Endothelial cell of umbilical vein (primary cell): ENCODE data around the gene EVPLL. TPM values are rescaled to one million over a fixed set of nuclear protein-coding genes. Genes with fewer than 3 reads are reported as not detected.
"Not testable (repeated sequence)": the region's sequence is repeated elsewhere in the genome, so short reads cannot be mapped to it uniquely, and the experiment has no call there.

Experiments used
- BruUV-seq: library from RNA; stranded (reverse); fragments of 400-500 nt; replicated peaks from 2 replicates; lab custom pipeline; 2021; lab: Mats Ljungman, UMichigan
- CTCF ChIA-PET: fragments of 300-600, 350-600 bp; sonication (Branson Sonifier 250); formaldehyde crosslinking; loops from one replicate; lab custom pipeline; 2021; ENCODE audit warnings: antibody characterized with exemption, inconsistent platforms; lab: Charles Lee
- POLR2A ChIA-PET: fragments of 300-600, 350-600 bp; sonication (Branson Sonifier 250); formaldehyde crosslinking; loops from one replicate; lab custom pipeline; 2021; ENCODE audit warnings: antibody characterized with exemption, inconsistent platforms; lab: Charles Lee
- DNase-seq: peaks from one replicate; pipeline ENCODE4 v3.0.0-alpha.2; 2011; ENCODE audit warnings: low read depth, low spot score
- FAIRE-seq: peaks from 2 replicates; lab custom pipeline; 2011; peaks lifted over from hg19 to GRCh38; lab: Jason Lieb, UNC
- H2AFZ ChIP-seq: 2 replicates; pipeline ENCODE4 v1.6.0; 2012; ENCODE audit warnings: low read depth, low read length, control low read depth, inconsistent platforms
- H3K27ac ChIP-seq: 2 replicates; pipeline ENCODE4 v1.5.1; 2011; ENCODE audit warnings: low read depth, mild to moderate bottlenecking, control low read depth, low read length, moderate library complexity; ENCODE audit not compliant: insufficient read depth
- H3K27me3 ChIP-seq, 2 experiments: 2 replicates each; pipeline versions ENCODE4 v1.6.0 to v1.6.1; 2011; ENCODE audit warnings: low read length in 2 of 2, mixed read lengths in 1 of 2; ENCODE audit not compliant: control insufficient read depth in 2 of 2, insufficient read depth in 2 of 2
- H3K36me3 ChIP-seq, 2 experiments: 2 replicates in 1 of 2; 3 replicates in 1 of 2; pipeline ENCODE4 v1.5.1; 2011; ENCODE audit warnings: low read length in 2 of 2, mild to moderate bottlenecking in 1 of 2, moderate library complexity in 1 of 2; ENCODE audit not compliant: control insufficient read depth in 2 of 2, insufficient read depth in 2 of 2; ENCODE audit errors: extremely low read depth in 1 of 2
- H3K4me1 ChIP-seq: 3 replicates; pipeline ENCODE4 v1.5.1; 2011; ENCODE audit warnings: mild to moderate bottlenecking, low read length; ENCODE audit not compliant: control insufficient read depth, insufficient read depth; ENCODE audit errors: extremely low read depth
- H3K4me2 ChIP-seq: 2 replicates; pipeline ENCODE4 v1.6.1; 2011; ENCODE audit warnings: low read length, control low read depth, mixed read lengths; ENCODE audit not compliant: insufficient read depth
- H3K4me3 ChIP-seq, 3 experiments: fragments of 200-600 bp in 1 of 3; sonication (generic), shearing (Covaris generic) in 1 of 3; replicated peaks in 1 of 3; 2 replicates each; pipeline ENCODE4 v1.5.1; 2011 to 2016; ENCODE audit warnings: control low read depth in 3 of 3, low read length in 3 of 3, mild to moderate bottlenecking in 2 of 3, inconsistent platforms in 1 of 3, low read depth in 1 of 3, moderate library complexity in 1 of 3; ENCODE audit not compliant: insufficient read depth in 1 of 3
- H3K79me2 ChIP-seq: 2 replicates; pipeline ENCODE4 v1.6.0; 2012; ENCODE audit warnings: low read length, inconsistent platforms; ENCODE audit not compliant: control insufficient read depth, insufficient read depth
- H3K9ac ChIP-seq: replicated peaks from 2 replicates; pipeline ENCODE3; 2011; ENCODE audit warnings: low read length, control low read depth; ENCODE audit not compliant: insufficient read depth; ENCODE audit errors: extremely low read depth
- H3K9me1 ChIP-seq: replicated peaks from 3 replicates; pipeline ENCODE4 v1.6.0; 2011; ENCODE audit warnings: mild to moderate bottlenecking, low read length; ENCODE audit not compliant: control insufficient read depth, insufficient read depth; ENCODE audit errors: extremely low read depth
- H3K9me3 ChIP-seq: replicated peaks from 2 replicates; pipeline ENCODE4 v1.5.1; 2012; ENCODE audit warnings: low read length, inconsistent platforms; ENCODE audit not compliant: control insufficient read depth, insufficient read depth
- H4K20me1 ChIP-seq: replicated peaks from 2 replicates; pipeline ENCODE3; 2011; ENCODE audit warnings: mild to moderate bottlenecking, low read length; ENCODE audit not compliant: control insufficient read depth, insufficient read depth; ENCODE audit errors: extremely low read depth
- EZH2 ChIP-seq: IDR thresholded peaks from 2 replicates; pipeline ENCODE4 v1.6.1; 2012; ENCODE audit warnings: borderline replicate concordance, low read depth, mild to moderate bottlenecking, moderate library complexity, low read length, inconsistent platforms; ENCODE audit not compliant: severe bottlenecking
- FOS ChIP-seq: IDR thresholded peaks from 2 replicates; pipeline ENCODE4 v1.6.1; 2011; ENCODE audit warnings: mild to moderate bottlenecking, low read length, moderate library complexity, borderline replicate concordance; ENCODE audit not compliant: insufficient read depth
- GATA2 ChIP-seq: IDR thresholded peaks from 2 replicates; pipeline ENCODE4 v1.7.0; 2011; ENCODE audit warnings: low read depth, mild to moderate bottlenecking, moderate library complexity, mixed read lengths, low read length; ENCODE audit not compliant: insufficient read length, insufficient read depth
- JUN ChIP-seq: IDR thresholded peaks from 2 replicates; pipeline ENCODE4 v1.6.1; 2011; ENCODE audit warnings: borderline replicate concordance, low read depth; ENCODE audit not compliant: insufficient read length, insufficient read depth
- MAX ChIP-seq: IDR thresholded peaks from 2 replicates; pipeline ENCODE4 v1.6.1; 2011; ENCODE audit not compliant: insufficient read depth, insufficient read length
- MYC ChIP-seq: IDR thresholded peaks from one replicate; pipeline ENCODE4 v1.6.1; 2011; ENCODE audit warnings: mild to moderate bottlenecking, low read depth, low read length
- POLR2A ChIP-seq: IDR thresholded peaks from 2 replicates; pipeline ENCODE4 v1.6.1; 2012; ENCODE audit warnings: low read depth, mild to moderate bottlenecking, control low read depth, low read length
- POLR2AphosphoS5 ChIP-seq: IDR thresholded peaks from 2 replicates; pipeline ENCODE4 v1.6.1; 2012; ENCODE audit warnings: low read depth, mild to moderate bottlenecking, control low read depth, low read length, moderate library complexity; ENCODE audit not compliant: insufficient read depth
- dilution Hi-C: fragments of 300-500 bp; cut with MboI; formaldehyde crosslinking; loops from one replicate; pipeline ENCODE4 v1.15.0; 2019; ENCODE audit warnings: low sequenced_read_pairs; ENCODE audit not compliant: extremely low pct_ligation_motif_present
- intact Hi-C: fragments of 100-400 bp; cut with micrococcal nuclease; formaldehyde crosslinking; loops from one replicate; pipeline ENCODE4 v1.10.0; 2022
- polyA plus RNA-seq, 4 experiments: library from polyadenylated mRNA; depleted of rRNA in 3 of 4; stranded (reverse) in 3 of 4; unstranded in 1 of 4; fragments of >200 nt; gene quantifications; 2 replicates each; pipeline versions ENCODE4 v1.2.1 to v1.2.3, GENCODE V29; 2011 to 2012; ENCODE audit warnings: missing spikeins in 1 of 4
- total RNA-seq: library from RNA; stranded (reverse); gene quantifications from 2 replicates; pipeline ENCODE4 v1.2.3, GENCODE V29; 2021
- TF ChIP-seq, protein P1 (sequence below), 2 donors: IDR thresholded peaks; 1 replicate in 1 of 2; 2 replicates in 1 of 2; pipeline ENCODE4 v1.5.1; 2011; ENCODE audit warnings: low read length in 2 of 2, mild to moderate bottlenecking in 2 of 2, moderate library complexity in 2 of 2, control low read depth in 1 of 2, inconsistent platforms in 1 of 2, low read depth in 1 of 2; ENCODE audit not compliant: insufficient read depth in 1 of 2; ENCODE audit errors: extremely low read depth in 1 of 2

EVPLL gene
- total and polyA plus RNA-seq, 2 donors (not counting 3 experiments of a cell fraction or from before 2014, with no cell fraction given) = not detected

GRCh38 chr17:18332909-18333489 lies 44.6 kb upstream of the EVPLL start:
- no peaks in the 10 kb centered on the region for H3K9me3 ChIP-seq
- H3K27me3 ChIP-seq = no peaks in the 10 kb centered on the region
- CTCF ChIA-PET = interaction anchor here (1.0 to 3.4 kb wide), 3 partner anchors 10 to 14 kb away, joined by 3 to 10 read pairs (median 4); no protein-coding TSS in a partner anchor
- H3K27ac ChIP-seq = no peak overlapping the region
- H3K36me3 ChIP-seq = peaks cover 0 to 11% of the 10 kb centered on the region in 2 experiments
- no peaks in the 10 kb centered on the region for H3K4me1 ChIP-seq
- FAIRE-seq (no peak), DNase-seq (no peak)
- no peak overlapping the region for H3K4me3 ChIP-seq
- H2AFZ ChIP-seq = no peak overlapping the region
- intact Hi-C loops (no loop called here), dilution Hi-C loops (no loop called here)
- no peak overlapping the region for H3K4me2 ChIP-seq
- no peaks in the 10 kb centered on the region for H3K79me2 ChIP-seq
- H4K20me1 ChIP-seq = no peaks in the 10 kb centered on the region
- no peaks in the 10 kb centered on the region for H3K9me1 ChIP-seq
- H3K9ac ChIP-seq = no peak overlapping the region
- no TSS peak for BruUV-seq
- TF ChIP-seq POLR2A = no peak
- TF ChIP-seq POLR2AphosphoS5 = no peak
- TF ChIP-seq MYC = no peak
- TF ChIP-seq JUN = no peak
- TF ChIP-seq MAX = no peak
- no peak for TF ChIP-seq EZH2
- TF ChIP-seq FOS = no peak
- TF ChIP-seq, protein P1, sequence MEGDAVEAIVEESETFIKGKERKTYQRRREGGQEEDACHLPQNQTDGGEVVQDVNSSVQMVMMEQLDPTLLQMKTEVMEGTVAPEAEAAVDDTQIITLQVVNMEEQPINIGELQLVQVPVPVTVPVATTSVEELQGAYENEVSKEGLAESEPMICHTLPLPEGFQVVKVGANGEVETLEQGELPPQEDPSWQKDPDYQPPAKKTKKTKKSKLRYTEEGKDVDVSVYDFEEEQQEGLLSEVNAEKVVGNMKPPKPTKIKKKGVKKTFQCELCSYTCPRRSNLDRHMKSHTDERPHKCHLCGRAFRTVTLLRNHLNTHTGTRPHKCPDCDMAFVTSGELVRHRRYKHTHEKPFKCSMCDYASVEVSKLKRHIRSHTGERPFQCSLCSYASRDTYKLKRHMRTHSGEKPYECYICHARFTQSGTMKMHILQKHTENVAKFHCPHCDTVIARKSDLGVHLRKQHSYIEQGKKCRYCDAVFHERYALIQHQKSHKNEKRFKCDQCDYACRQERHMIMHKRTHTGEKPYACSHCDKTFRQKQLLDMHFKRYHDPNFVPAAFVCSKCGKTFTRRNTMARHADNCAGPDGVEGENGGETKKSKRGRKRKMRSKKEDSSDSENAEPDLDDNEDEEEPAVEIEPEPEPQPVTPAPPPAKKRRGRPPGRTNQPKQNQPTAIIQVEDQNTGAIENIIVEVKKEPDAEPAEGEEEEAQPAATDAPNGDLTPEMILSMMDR (IDR thresholded peaks at IDR 0.05; ENCODE audit: extremely low read depth in 1 of 2, insufficient read depth in 1 of 2, low read depth in 1 of 2, low read length in 2 of 2) = no peak
- no peak for TF ChIP-seq GATA2
- POLR2A ChIA-PET = no interaction called here

- H3K27me3 ChIP-seq, CTCF ChIA-PET, BruUV-seq, H2AFZ ChIP-seq, H3K9ac ChIP-seq, H3K4me3 ChIP-seq, H3K79me2 ChIP-seq, H3K4me2 ChIP-seq, H4K20me1 ChIP-seq, DNase-seq, dilution Hi-C loops, FAIRE-seq, intact Hi-C loops, H3K9me1 ChIP-seq, H3K36me3 ChIP-seq, POLR2A ChIA-PET, H3K9me3 ChIP-seq, H3K27ac ChIP-seq, H3K4me1 ChIP-seq: not testable (repeated sequence)
Measured at GRCh38 chr17:18338158-18338557, 39.4 kb upstream of the EVPLL start.
